HCT116 (cell line): ENCODE measurements around the gene TACC2.

Experiments
- EZH2 ChIP-seq: fragments of 200-600 bp; sonication (generic); IDR thresholded peaks from 2 replicates; pipeline ENCODE4 v1.6.1; 2017; ENCODE audit warnings: antibody characterized with exemption, mixed run types
- SIN3A ChIP-seq: IDR thresholded peaks from 2 replicates; pipeline ENCODE4 v1.6.1; 2012; ENCODE audit warnings: low read depth
- SP1 ChIP-seq: IDR thresholded peaks from 2 replicates; pipeline ENCODE4 v1.6.1; 2012; ENCODE audit warnings: low read depth
- YY1 ChIP-seq: IDR thresholded peaks from 2 replicates; pipeline ENCODE4 v1.6.1; 2011; ENCODE audit warnings: low read length, low read depth, moderate library complexity, mild to moderate bottlenecking; ENCODE audit not compliant: insufficient replicate concordance; ENCODE audit errors: extremely low read depth
- TF ChIP-seq, protein P1 (sequence below), 3 experiments: fragments of 200-600 bp in 1 of 3; sonication (generic) in 1 of 3; IDR thresholded peaks in 2 of 3; conservative IDR thresholded peaks in 1 of 3; 2 replicates each; pipeline ENCODE4 v1.5.1; 2012 to 2017; ENCODE audit warnings: low read depth in 2 of 3, low read length in 2 of 3, antibody characterized with exemption in 1 of 3, borderline replicate concordance in 1 of 3, control low read depth in 1 of 3, mild to moderate bottlenecking in 1 of 3, mixed read lengths in 1 of 3, mixed run types in 1 of 3, moderate library complexity in 1 of 3; ENCODE audit not compliant: insufficient read depth in 1 of 3
- TF ChIP-seq, protein P2 (sequence below): IDR thresholded peaks from 2 replicates; pipeline ENCODE4 v1.6.1; 2011; ENCODE audit warnings: mild to moderate bottlenecking, low read length, moderate library complexity; ENCODE audit not compliant: insufficient replicate concordance; ENCODE audit errors: extremely low read depth

DNA sequence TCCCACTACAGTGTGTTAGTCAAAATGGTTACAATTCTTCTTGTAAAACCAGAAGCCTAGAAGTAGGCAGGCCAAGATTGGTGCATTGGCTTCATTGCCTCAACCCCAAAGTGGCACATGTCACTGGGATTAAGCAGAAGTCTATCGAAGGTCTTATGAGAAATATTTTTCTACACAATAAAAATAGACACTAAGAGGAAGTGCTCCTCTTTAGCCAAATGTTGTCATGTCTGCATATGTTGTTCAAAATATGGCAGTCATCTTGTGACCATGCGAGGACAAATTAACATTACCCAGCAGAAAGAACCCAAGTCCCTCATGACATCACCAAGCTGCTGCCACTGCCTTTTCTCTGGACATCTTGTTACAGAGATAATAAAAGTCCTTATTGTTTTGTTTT is 7.6 kb upstream of the TACC2 start:
- TF ChIP-seq, protein P1, sequence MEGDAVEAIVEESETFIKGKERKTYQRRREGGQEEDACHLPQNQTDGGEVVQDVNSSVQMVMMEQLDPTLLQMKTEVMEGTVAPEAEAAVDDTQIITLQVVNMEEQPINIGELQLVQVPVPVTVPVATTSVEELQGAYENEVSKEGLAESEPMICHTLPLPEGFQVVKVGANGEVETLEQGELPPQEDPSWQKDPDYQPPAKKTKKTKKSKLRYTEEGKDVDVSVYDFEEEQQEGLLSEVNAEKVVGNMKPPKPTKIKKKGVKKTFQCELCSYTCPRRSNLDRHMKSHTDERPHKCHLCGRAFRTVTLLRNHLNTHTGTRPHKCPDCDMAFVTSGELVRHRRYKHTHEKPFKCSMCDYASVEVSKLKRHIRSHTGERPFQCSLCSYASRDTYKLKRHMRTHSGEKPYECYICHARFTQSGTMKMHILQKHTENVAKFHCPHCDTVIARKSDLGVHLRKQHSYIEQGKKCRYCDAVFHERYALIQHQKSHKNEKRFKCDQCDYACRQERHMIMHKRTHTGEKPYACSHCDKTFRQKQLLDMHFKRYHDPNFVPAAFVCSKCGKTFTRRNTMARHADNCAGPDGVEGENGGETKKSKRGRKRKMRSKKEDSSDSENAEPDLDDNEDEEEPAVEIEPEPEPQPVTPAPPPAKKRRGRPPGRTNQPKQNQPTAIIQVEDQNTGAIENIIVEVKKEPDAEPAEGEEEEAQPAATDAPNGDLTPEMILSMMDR (IDR thresholded peaks at IDR 0.05 in 2 of 3, conservative IDR thresholded peaks at IDR 0.05 in 1 of 3; ENCODE audit: borderline replicate concordance in 1 of 3, insufficient read depth in 1 of 3, low read depth in 2 of 3, low read length in 2 of 3): no peak
- TF ChIP-seq EZH2: no peak
- TF ChIP-seq SIN3A: no peak
- TF ChIP-seq, protein P2, sequence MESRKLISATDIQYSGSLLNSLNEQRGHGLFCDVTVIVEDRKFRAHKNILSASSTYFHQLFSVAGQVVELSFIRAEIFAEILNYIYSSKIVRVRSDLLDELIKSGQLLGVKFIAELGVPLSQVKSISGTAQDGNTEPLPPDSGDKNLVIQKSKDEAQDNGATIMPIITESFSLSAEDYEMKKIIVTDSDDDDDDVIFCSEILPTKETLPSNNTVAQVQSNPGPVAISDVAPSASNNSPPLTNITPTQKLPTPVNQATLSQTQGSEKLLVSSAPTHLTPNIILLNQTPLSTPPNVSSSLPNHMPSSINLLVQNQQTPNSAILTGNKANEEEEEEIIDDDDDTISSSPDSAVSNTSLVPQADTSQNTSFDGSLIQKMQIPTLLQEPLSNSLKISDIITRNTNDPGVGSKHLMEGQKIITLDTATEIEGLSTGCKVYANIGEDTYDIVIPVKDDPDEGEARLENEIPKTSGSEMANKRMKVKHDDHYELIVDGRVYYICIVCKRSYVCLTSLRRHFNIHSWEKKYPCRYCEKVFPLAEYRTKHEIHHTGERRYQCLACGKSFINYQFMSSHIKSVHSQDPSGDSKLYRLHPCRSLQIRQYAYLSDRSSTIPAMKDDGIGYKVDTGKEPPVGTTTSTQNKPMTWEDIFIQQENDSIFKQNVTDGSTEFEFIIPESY: no peak
- TF ChIP-seq SP1: no peak
- no peak for TF ChIP-seq YY1
